HG02610 (cell line): ENCODE measurements around the gene C18orf63.
"Not testable (repeated sequence)": the region's sequence is repeated elsewhere in the genome, so short reads cannot be mapped to it uniquely, and the experiment has no call there.

Source experiments
- ATAC-seq: cut with Tn5 transposase; IDR thresholded peaks from one replicate; pipeline ENCODE4 v1.9.1; 2021; ENCODE audit warnings: mild to moderate bottlenecking, moderate library complexity; ENCODE audit not compliant: unreplicated experiment

The C18orf63 gene

DNA sequence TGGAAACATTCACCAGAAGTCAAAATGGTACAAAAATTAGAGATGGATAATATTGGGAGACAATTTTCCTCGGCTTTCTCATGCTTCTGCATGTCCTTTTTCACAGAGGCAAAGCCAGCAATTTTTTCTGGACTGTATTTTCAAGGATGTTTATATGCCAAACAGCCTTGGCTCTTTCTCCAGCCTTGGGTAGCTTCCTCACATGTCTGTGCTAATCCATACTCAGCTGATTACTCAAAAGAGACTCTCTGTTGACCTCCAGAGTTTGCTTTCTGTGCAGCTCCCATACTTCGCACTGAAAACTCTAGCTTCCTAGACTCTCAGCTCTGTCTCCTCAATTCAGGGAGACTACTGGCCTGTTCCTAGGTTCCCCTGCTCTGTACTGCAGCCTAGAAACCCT is 10.6 kb downstream of the C18orf63 start:
- no peak for ATAC-seq

DNA sequence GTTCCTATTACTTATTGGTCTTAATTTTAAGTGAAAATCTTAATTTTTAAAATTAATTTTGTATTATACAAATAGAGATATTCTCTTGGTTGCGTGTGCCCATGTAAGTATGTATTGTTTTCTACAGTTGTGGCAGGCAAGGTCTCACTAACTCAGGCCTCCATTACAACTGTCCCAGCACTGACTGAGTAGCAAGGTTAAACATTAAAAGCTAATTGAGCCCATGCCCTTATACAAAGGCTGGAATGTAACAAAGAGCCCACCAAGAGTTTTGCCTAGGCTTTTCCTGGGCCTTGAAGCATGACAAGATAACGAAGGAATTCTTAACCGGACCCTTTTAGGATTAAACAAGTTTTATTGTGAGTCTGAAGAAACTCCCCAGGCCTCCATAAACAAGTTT is 11.2 kb downstream of the C18orf63 start:
- not testable (repeated sequence) for ATAC-seq

DNA sequence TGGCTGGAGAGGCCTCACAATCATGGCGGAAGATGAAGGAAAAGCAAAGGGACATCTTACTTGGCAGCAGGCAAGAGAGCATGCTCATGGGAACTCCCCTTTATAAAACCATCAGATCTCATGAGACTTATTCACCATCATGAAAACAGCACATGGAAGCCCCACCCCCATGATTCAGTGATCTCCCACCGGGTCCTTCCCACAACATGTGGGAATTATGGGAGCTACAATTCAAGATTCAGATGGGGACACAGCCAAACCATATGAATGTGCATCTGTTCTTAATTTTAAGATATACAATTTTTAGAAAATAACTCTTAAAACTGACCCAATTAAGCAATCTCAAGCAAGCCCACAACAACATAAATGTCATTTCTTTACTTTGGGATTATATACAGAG is 12.6 kb downstream of the C18orf63 start:
- no peak for ATAC-seq

DNA sequence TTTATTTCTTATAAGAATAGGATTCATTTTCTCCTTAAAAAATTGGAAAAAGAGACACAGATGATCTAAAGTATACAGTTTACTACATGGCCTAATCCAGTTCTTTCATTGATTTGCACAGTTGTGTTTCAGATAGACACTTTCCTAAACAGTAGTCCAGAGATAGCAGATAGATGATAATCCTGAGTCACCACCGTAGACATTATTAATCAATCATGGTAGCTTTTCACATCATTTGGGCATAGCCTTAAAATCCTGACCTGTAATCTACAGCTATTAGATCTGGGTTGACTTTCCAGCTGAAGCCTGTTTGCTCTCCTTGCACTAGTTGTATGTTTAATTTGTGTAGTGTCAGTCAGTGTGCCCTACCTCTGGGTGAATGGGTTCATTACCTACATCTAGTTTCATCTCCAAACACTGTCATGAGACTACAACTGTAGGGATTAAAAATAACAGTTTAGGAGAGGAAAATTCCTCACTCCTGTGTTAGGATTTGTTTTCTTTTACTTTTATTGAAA is 14.1 kb downstream of the C18orf63 start:
- ATAC-seq: no peak

DNA sequence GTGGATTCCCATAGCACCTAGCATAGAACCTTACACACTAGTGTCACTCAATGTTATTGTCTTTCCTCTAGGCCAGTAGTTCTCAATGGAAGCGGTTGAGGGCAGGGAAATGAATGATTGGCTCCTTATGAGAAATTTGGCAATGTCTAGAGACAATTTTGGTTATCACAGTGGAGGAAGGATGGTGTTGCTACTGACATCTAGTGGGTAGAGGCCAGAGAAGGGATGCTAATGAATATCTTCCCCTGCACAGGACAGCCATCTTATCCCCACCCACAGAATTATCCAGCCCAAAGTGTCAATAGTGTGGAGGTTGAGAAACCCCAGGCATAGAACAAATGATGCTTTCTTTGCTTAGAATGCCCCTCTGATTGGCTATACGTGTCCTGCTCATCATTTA is 15.8 kb downstream of the C18orf63 start:
- no peak for ATAC-seq

- ATAC-seq: no peak
Measured at GRCh38 chr18:74333091-74333490, 17.5 kb downstream of the C18orf63 start.

GRCh38 chr18:74334242-74334893 is 18.7 kb downstream of the C18orf63 start:
- ATAC-seq: no peak

GRCh38 chr18:74336656-74337055 is 21.0 kb downstream of the C18orf63 start:
- ATAC-seq: no peak

DNA sequence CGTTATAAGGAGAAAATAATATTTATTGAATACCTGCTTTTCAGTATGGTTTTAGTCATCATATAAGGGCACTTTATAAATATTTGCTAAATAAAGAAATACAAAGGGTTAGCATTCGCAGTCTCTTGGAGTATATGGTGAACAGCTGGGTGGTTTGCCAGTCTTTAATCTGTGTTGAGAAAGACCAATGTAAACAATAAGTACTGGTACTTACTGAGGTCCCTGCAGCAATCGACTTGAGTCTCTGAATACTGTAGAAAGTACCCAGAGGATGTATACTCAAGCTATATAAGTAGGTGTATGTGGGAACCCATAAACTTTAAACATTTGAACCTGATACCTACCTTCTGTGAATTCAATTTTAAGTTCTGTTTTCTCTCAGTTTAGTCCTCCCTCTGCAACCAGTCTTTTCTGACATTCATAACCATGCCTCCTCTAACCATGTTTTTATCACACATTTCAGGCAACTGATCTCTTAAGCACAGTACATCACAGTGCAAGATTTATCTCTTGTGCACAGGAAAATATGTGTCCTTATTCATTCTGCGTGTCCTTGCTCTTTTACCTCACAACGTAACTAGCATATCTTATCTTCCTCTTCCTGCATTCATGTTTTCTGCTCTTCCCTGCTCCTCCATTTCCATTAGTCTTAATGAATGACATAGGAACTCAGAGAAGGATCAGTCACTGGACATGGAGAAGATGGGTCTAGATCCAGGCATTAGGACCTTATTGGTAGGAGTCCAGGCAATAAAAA is 21.7 kb downstream of the C18orf63 start:
- ATAC-seq: no peak

- no peak for ATAC-seq
Measured at GRCh38 chr18:74337912-74338309, 22.3 kb downstream of the C18orf63 start.

- ATAC-seq: no peak
Measured at GRCh38 chr18:74342416-74343043, 26.9 kb downstream of the C18orf63 start.

- no peak for ATAC-seq
Measured at GRCh38 chr18:74346206-74346605, 30.6 kb downstream of the C18orf63 start.

DNA sequence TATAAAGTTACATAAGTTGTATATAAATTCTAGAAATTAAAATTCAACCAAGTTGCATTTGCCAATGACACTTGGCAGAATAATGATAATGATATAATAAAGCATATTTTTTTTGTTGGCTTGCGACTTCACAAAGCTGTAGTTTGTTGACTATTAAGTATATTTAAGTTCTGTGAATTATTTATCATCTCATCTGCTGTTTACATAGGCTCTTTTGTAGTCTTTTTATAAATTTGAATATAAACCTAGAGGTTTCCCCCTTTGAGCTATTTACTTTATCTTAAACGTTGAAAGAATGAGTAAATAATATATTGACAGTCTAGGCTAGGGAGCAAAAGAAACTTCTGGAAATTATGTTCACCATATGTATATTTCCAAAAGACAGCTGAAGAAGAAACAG is 32.9 kb downstream of the C18orf63 start:
- no peak for ATAC-seq

DNA sequence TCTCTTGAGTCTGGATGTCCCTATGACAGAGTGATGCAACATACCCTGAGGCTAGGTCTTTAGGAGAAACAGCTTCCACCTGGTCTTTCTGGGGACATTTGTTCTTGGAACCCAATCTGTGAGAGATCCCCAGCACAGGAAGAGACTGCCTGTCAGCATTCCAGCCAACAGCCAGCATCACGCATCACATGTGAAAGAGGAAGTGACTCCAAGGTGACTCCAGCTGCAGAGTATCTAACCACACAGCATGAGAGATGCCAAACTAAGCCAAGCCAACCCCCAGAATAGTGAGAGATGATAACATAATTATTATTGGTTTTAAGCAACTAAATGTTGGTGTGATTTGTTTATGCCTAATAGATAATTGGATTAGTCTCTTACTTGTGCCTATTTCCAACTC is 35.7 kb downstream of the C18orf63 start:
- peak; percentile 70 for ATAC-seq

DNA sequence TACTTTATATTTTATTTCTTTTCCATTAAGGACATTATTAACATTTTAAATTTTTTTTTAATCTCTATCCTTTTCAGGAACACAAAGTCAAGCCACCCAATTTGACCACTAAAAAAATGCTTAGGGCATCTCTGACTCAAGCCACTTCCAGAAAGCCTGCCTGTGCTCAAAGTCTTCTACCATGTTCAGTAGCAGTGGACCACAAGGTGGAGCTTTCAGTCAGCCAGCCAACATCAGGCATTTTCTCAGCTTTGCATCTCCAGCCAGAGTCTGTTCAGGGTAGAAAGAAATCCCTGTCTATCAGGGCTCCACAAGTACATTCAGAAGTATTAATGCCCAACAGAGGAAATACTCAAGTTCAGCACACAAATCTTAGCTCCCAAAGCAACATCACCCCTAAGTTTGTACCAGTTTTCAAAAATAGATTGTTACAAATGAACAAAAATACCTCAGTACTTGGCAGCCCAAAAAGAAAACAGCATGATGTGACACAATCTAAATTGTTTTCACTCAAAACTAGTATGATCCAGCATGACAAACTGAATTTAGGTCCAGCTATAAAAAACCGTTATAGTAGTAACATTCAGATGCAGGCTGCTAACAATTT is 37.6 kb downstream of the C18orf63 start:
- ATAC-seq: peak; percentile 63

DNA sequence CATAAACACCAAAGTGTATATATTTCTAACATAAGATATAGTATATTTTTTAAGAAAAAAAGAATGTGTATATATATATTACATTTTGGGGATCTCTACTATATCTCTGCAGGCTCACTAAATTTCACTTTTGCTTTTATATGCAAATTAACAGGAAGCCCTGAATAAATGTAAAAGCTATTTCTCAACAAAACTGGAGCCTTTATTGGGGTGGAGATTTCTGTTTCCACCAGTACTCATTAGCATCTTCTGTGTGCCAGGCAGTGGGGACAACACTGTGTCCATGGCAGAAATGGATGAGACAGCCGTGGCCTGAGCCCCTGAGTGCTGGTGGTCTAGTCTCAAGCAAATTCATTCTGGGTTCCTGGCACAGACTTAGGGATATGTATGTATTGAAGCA is 41.3 kb downstream of the C18orf63 start:
- no peak for ATAC-seq

DNA sequence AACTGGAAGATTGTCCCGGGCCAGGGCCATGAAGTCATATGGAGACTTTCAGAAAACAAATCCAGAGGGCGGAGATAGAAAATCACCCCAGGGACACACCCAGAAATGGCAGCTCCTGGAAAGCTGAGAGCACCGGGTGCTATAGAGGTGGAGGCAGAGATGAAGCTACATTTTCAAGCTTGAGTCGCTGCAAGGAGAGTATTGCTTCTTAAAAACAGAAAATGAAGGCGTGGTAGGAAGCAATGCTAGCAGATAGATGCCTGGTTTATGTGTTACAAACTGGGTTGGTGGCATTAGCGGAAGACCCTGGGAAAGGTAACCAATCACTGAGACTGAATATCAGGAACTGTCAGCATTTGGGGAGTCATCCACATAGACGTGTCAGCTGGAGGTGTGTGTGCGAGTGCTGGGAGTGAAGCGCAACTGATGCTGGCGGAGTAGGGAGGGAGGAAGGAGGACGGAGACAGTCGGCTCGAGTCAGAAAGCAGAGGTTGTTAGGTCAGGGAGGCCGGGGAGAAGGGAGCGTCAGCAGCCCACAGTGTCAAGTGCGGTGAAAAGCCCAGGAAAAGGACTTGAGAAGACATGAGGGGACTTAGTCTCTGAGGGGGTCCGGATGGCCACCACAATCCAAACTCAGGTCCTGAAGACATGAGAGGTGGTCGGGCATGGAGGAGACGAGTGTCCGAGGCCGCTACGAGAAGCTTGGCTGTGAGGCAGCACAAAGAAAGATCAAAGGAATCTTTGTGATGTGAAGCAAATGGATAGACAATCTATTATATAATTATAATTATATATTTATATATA is 45.4 kb downstream of the C18orf63 start:
- ATAC-seq: no peak

DNA sequence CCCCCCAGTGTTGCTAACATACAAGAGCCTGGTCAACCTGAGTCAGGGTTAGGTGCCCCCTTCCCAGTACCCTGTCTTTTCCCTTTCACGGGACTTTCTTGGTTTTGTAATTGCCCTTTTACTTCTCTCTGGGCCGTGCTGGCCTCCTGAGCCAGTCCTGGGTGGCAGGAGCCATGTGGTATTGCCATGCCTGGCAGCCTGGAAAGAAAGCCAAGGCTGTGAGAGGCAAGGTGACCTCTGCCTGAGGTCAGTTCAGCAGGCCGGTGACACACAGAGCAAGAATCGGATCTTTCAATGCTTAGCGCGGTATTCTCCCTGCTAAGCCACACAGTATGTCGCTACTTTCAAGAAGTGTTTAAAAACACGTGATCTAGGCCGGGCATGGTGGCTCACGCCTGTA is 52.3 kb downstream of the C18orf63 start:
- ATAC-seq: no peak

DNA sequence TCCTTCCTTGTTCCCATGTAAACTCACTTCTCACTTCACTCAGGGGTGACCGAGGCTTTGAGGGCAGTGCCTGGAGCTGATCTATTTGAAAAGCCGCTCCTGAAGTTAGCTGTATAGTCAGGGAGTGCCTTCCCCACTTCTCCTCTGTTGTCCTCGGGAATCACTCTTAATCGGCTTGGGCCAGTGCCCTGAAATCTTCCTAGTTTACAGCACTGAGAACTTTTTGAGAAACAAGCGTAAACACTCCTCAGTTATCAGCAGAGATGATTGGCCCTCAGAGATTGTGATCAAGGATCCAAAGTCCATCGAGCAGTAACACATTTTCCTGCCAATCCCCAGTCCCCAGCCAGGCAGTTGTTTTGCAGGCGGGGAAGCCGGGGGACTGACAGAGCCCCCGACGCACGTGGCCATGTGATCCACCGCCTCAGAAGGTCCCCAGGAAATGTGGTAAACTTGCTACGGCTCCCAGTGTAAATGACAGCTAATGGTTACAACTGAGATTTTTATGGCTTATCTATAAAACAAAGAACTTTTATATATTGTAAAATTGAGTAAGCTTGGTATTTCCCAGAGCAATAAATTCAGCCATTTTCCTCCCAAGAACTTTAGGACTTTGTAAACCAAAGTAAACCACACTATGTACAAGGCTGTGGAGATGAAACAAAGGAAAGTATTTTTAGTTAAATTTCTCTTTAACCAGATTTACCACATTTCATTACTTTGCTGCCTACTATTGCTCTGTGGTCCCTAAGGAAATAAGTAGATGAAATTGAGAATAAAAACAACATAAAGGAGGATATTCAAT is 53.5 kb downstream of the C18orf63 start:
- no peak for ATAC-seq

GRCh38 chr18:74370115-74370514 is 54.5 kb downstream of the C18orf63 start:
- no peak for ATAC-seq
